ENCODE measurements around the gene SLC4A1. TPM values are rescaled to one million over a fixed set of nuclear protein-coding genes. Genes with fewer than 3 reads are reported as not detected.

Gene SLC4A1
- total RNA-seq, 6 donors from 2014 or later, result 0.46 to 6.3 (median 1.0) TPM; not detected in 1

GRCh38 chr17:44206825-44207155, 61.1 kb downstream of the SLC4A1 start:
- DNase-seq, result no peak
- TF ChIP-seq POLR2A (IDR thresholded peaks at IDR 0.05), result no peak
- TF ChIP-seq CTCF (IDR thresholded peaks at IDR 0.05), result no peak
- no peak for TF ChIP-seq EP300 (IDR thresholded peaks at IDR 0.05)
- no peak for TF ChIP-seq POLR2AphosphoS5 (IDR thresholded peaks at IDR 0.05)

GRCh38 chr17:44205962-44206824, 61.7 kb downstream of the SLC4A1 start:
- 59 to 65% methylated on average over 13 of the region's 13 CpGs for WGBS, 2 donors
- peak overlapping the region in 1 of 4 donors; percentile 19 for H3K27ac ChIP-seq
- H3K27me3 ChIP-seq, result no peaks in the 10 kb centered on the region
- no peak for ATAC-seq (ENCODE audit: low FRiP score in 2 of 2)
- H3K4me3 ChIP-seq, result no peak overlapping the region
- DNase-seq, result no peak
- peaks cover 11 to 43% (median 36%) of the 10 kb centered on the region in 4 donors for H3K36me3 ChIP-seq
- H3K4me1 ChIP-seq, result peaks cover 28 to 40% (median 30%) of the 10 kb centered on the region in 4 donors
- H3K9me3 ChIP-seq, result no peaks in the 10 kb centered on the region
- TF ChIP-seq EP300 (IDR thresholded peaks at IDR 0.05), result no peak
- no peak for TF ChIP-seq POLR2A (IDR thresholded peaks at IDR 0.05)
- TF ChIP-seq POLR2AphosphoS5 (IDR thresholded peaks at IDR 0.05), result no peak
- TF ChIP-seq CTCF (IDR thresholded peaks at IDR 0.05), result no peak

More at GRCh38 chr17:44206825-44207155, 61.1 kb downstream of the SLC4A1 start:
- Histone ChIP-seq H3K27ac (no peak overlapping the region), H3K4me3 (no peak overlapping the region), H3K9me3 (no peaks in the 10 kb centered on the region), H3K4me1 (peaks cover 27 to 39% (median 30%) of the 10 kb centered on the region in 4 donors), H3K27me3 (no peaks in the 10 kb centered on the region), H3K36me3 (peaks cover 13 to 49% (median 42%) of the 10 kb centered on the region in 4 donors)
- ATAC-seq (ENCODE audit: low FRiP score in 2 of 2), result no peak
- 78 to 84% methylated on average over 2 to 6 of the region's 6 CpGs for WGBS, 2 donors

GRCh38 chr17:44204441-44204882, 63.5 kb downstream of the SLC4A1 start:
- ATAC-seq (ENCODE audit: low FRiP score in 2 of 2), result no peak
- Histone ChIP-seq H3K4me3 (no peak overlapping the region), H3K4me1 (peaks cover 21 to 32% (median 23%) of the 10 kb centered on the region in 4 donors), H3K27ac (peak overlapping the region in 3 of 4 donors; percentile 27 to 42 (median 39)), H3K27me3 (no peaks in the 10 kb centered on the region), H3K36me3 (peaks cover 11 to 30% (median 26%) of the 10 kb centered on the region in 4 donors), H3K9me3 (no peaks in the 10 kb centered on the region)
- 62 to 70% methylated on average over 5 of the region's 5 CpGs for WGBS, 2 donors
- TF ChIP-seq CTCF (IDR thresholded peaks at IDR 0.05), result no peak
- no peak for TF ChIP-seq POLR2AphosphoS5 (IDR thresholded peaks at IDR 0.05)
- TF ChIP-seq POLR2A (IDR thresholded peaks at IDR 0.05), result no peak
- TF ChIP-seq EP300 (IDR thresholded peaks at IDR 0.05), result no peak
- no peak for DNase-seq

GRCh38 chr17:44203731-44204440, 64.0 kb downstream of the SLC4A1 start:
- H3K9me3 ChIP-seq, result no peaks in the 10 kb centered on the region
- ATAC-seq (ENCODE audit: low FRiP score in 2 of 2), result no peak
- H3K27me3 ChIP-seq, result no peaks in the 10 kb centered on the region
- no peak overlapping the region for H3K4me3 ChIP-seq
- H3K27ac ChIP-seq, result peak overlapping the region in 2 of 4 donors; percentile 39 to 42
- TF ChIP-seq POLR2AphosphoS5 (IDR thresholded peaks at IDR 0.05), result peak in 1 of 2 donors; percentile 10
- TF ChIP-seq EP300 (IDR thresholded peaks at IDR 0.05), result no peak
- TF ChIP-seq CTCF (IDR thresholded peaks at IDR 0.05), result peak; percentile 36 to 63 (median 54)
- H3K36me3 ChIP-seq, result peaks cover 11 to 24% (median 21%) of the 10 kb centered on the region in 4 donors
- WGBS, 2 donors, result 50 to 52% methylated on average over 9 of the region's 9 CpGs
- peaks cover 21 to 29% (median 23%) of the 10 kb centered on the region in 4 donors for H3K4me1 ChIP-seq
- no peak for DNase-seq

Measured in upper lobe of left lung (tissue), 6 donors.